HL-60 (cell line): ENCODE measurements around the gene AGPAT3.

ENCODE experiments used
- CTCF ChIP-seq: IDR thresholded peaks from one replicate; pipeline ENCODE4 v1.5.1; 2011; ENCODE audit warnings: low read length, control low read depth, inconsistent platforms; ENCODE audit not compliant: insufficient read depth
- POLR2AphosphoS5 ChIP-seq: IDR thresholded peaks from 2 replicates; pipeline ENCODE4 v1.6.1; 2012; ENCODE audit warnings: low read depth
- REST ChIP-seq: IDR thresholded peaks from 2 replicates; pipeline ENCODE4 v1.6.1; 2012; ENCODE audit warnings: low read depth; ENCODE audit not compliant: insufficient replicate concordance

- TF ChIP-seq CTCF (no peak), POLR2AphosphoS5 (no peak), REST (no peak)
Observed at GRCh38 chr21:43934116-43934515, 69.1 kb downstream of the AGPAT3 start.
